HCEC 1CT (cell line): Measurements from ENCODE around the gene TEKT2.
A peak's percentile ranks its signal among the peaks of the same experiment; 100 is the strongest.

ENCODE experiments used
- DNase-seq: peaks from one replicate; pipeline ENCODE4 v3.0.0-alpha.2; 2017

The TEKT2 gene, protein sequence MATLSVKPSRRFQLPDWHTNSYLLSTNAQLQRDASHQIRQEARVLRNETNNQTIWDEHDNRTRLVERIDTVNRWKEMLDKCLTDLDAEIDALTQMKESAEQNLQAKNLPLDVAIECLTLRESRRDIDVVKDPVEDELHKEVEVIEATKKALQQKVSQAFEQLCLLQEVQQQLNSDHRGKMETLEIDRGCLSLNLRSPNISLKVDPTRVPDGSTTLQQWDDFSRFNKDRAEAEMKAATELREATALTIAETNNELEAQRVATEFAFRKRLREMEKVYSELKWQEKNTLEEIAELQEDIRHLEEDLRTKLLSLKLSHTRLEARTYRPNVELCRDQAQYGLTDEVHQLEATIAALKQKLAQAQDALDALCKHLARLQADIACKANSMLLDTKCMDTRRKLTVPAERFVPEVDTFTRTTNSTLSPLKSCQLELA

DNA sequence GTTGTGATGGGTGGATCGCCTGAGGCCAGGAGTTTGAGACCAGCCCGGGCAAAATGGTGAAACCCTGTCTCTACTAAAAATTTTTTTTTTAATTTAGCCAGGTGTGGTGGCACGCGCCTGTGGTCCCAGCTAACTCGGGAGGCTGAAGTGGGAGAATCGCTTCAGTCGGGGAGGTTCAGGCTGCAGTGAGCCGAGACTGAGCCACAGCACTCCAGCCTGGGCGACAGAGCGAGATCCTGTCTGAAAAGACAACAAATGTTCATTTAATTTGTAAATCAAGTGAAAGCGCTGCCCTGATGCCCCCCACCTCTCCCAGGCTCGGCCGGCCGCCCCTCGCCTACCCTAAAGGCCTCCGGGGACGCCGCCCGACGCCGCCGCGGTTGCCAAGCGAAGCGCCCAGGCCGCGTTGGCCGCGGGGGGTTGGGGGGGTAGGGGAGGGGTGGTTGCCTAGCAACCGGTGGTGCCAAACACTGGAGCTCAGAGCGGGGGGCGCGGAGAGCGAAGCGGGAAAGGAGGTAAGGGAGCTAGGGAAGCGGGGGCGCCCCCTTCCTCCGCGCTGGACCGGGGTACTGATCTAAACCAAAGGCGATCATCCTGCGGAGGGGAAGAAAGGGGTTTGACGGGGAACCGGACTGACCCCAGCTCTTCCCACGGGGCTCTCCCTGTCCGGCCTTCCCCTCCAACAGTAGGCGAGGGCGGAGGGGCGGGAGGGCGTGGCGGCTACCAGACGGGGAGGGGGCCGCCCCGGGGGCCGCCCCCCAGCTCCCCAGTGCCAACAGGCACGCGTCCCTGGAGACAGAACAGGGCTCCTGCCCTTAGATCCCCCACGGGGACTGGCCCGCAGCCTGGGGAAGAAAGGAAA is at the start of gene TEKT2:
Gene TEKT2 (plus strand): TSS at position 460 of the 862 bp plus-strand sequence. CDS start 828 bp downstream, outside the sequence.
- no peak for DNase-seq

DNA sequence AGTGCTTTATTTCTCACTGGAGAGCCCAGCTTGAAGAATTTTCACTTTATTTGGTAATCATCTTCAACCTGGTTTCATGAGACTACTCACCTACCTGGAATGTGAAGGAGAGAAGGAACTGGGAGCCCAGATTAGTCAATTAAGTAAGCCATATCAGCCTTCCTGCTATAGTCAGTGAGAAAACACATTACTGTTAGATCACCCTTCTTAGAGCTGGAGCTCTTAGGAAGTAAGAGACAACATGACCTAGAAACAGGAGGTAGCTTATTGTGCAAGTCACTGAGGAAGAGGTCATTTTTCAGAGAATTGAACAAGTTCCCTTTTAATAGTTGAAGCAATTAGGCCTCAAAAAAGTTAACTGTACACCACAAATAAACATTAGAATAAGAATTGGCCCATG is 49.2 kb upstream of the TEKT2 start:
- DNase-seq: peak; percentile 63

DNA sequence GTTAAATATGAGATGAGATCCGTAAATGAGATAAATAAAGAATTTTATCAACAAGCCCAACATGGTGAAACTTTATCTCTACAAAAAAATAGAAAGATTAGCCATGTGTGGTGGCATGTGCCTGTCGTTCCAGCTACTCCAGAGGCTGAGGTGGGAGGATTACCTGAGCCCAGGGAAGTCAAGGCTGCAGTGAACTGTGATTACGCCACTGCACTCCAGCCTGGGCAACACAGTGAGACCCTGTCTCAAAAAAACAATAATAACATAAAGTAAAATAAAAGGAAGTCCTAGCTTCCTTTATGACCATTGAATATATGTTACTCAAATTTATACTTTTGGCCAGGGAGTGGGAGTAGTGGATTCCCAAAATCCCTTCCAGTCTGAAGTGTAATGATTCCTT is 48.7 kb upstream of the TEKT2 start:
- no peak for DNase-seq

DNA sequence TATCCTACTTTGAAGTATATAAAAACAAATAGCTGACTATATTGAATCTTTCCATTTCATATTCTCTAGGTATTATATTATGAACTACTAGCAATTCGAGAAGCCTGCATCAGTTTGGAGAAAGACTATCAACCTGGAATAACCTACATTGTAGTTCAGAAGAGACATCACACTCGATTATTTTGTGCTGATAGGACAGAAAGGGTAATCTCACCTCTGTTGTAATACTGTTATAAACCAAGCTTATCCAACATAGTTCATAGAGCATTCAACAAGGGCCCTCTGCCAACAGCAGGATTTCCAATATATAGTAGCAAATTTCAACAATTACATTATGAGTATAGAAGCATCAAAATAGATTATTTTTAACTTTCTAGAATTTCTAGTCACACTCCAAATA is 43.7 kb upstream of the TEKT2 start:
- no peak for DNase-seq

DNA sequence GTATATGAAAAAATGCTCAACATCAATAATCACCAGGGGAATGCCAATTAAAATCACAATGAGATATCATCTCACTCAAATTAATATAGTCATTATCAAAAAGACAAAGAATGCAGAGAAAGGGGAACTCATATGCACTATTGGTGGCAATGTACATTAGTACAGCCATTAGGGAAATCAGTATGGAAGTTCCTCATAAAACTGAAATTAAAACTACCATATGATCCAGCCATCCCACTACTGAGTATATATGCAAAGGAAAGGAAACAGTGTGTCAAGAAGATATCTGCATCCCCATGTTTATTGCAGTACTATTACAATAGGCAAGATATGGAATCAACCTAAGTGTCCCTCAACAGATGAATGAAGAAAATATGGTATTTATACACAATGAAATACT is 32.1 kb upstream of the TEKT2 start:
- DNase-seq: no peak

DNA sequence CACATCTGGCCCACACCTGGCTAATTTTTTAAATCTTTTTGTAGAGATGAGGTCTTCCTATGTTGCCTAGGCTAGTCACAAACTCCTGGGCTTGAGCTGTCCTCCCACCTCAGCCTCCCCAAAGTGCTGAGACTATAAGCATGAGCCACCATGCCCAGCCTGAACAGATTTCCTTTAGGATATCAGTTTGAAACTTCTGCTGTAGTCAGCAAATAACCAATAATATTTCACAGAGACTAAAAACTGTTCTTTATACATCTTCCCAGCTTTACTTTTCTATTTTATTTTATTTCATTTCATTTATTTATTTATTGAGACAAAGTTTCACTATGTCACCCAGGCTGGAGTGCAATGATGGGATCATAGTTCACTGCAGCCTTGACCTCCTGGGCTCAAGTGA is 29.9 kb upstream of the TEKT2 start:
- no peak for DNase-seq

DNA sequence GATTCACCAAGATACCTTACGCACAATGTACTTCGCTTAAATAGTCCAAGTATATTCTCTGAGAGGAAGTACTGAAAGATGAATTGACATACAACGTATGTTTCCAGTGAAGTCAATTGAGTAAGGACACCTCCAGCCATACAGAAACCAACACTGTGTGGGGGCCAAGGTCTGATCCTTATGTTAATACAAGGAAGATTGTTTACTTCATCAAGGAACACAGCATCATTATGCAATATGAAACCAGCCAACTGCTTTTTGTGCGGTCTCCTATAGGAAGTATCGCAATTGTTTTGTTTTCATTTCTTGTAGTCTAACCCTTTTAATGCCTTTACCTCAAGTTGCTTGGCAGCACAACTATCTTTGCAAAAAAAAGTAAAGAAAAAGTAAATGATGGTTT is 28.2 kb upstream of the TEKT2 start:
- DNase-seq: no peak

DNA sequence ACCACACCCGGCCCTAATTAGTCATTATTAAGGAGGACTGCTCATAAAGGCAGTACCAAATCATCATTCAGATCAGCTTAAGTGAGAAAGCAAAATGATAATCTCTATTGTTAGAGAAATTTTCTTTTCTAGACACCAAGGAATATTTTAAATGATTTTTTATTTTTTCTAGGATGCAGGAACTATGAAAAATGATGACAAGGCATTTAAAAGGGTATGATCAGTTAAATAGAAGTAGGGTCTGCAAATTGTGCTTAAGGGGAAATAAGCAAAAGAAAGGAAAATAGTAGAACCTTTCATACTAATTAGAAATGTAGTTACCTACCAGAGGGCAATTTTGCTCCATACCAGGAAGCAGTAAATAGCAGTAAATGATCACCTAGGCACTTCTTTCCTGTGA is 21.6 kb upstream of the TEKT2 start:
- no peak for DNase-seq

DNA sequence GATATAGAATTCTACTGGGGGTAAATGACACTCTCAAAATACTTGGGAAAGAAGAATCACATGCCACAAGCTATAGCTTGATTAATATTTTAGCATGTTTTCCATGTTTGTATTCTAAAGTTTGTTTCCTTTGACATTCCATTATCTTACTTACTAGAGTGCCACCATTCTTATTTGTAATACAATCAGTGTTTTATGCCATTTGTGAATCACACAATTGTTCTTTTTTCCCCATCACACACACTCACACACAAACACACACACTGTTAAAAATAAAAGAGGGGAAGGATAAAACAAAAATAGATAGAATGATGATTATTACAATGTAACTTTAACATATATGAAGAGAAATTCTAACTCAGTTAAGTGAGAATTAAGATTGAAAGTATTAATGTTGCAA is 16.0 kb upstream of the TEKT2 start:
- no peak for DNase-seq

DNA sequence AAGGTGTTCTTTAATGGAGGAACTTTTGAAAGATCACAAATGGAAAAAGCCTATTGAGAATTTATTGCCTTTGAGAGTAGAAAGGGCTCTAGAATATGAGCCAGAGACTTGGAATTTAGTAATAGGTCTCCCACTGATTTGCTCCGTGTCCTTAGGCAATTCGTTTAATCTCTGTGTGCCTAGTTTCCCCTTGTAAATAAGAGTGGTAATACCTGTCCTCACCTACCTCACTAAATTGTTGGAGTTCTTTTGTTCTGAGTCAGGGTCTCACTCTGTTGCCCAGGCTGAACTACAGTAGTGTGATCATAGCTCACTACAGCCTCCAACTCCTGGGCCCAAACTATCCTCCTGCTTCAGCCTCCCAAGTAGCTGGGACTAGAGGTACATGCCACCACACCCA is 15.0 kb upstream of the TEKT2 start:
- no peak for DNase-seq

DNA sequence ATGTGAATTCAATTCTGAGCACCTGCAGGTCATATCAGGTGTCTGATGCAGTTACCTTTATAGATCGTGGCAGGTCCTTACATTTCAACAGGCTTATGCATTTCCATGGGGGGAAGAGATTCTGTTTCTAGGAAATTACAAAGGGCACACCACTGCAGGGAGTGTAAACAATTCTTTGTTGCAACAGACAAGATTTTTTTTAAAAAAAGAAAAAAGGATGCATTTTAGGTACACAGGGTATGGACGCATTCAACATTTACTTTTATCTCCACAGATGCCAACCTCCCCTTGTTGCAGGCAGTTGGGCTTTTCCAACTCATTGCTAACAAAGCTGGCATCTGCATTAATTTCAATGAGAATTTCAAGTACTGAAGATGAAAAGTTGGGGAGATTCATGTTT is 13.5 kb upstream of the TEKT2 start:
- DNase-seq: no peak

DNA sequence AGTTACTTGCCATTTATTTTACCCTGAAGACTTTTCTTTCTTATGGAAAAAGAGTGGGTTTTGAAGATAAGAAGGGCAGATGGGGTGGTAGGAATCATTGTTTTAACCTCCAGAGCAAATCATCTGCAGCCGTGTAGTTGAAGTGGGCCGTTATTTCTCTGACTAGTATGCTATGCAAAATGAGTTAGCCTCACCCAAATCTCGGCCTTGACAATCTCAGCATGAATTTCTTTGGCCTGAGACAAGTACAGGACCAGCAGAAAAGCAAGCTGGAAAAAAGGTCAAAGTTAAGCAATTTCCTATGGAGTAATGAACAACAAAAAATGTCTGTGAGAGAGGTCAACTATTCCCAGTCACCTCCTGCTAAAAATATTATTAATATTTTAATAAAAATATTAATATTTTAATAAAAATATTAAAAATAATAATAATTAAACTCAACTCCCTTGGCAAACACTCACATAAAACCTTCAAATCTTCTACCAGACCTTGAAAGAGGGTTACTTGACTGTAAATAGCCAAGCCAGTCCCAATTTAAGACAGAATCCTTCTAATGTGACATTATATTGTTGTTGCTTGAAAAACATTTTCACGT is 6.8 kb upstream of the TEKT2 start:
- no peak for DNase-seq

DNA sequence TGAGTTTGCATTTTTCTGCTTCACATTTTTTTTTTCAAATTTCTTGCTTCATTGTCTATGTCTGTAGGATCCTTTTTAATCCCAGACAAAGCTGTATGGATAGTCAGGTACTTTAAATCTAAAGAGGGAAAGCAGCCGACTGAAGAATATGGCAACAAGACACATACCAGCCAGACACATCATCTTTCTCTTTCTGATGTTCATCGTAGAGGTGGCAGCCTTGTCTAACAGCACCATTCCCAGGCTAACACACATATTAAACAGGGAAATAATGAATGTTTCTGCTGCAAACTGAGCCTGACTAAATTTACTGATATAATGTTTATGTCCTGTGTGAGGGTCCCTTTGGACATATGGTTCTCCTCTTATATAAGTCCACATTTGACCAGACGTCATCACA is 3.7 kb upstream of the TEKT2 start:
- DNase-seq: no peak

DNA sequence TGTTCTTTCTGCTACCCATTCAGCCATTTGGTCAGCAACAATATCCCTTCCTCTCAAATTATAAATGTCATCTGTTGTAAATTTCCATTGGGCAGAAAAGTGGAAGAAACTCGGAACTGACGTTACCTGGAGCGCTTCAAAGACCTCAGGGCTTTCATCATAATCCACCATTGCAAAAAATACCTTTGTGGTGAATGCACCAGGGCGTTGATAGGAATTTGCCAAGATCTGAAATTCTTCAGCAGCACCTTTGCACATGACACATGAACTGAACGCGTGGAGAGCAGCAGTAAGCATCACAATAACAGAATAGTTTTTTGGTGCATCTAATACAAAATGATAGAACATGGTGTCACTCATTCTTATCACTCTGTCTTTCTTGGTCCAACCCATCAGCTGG is 3.1 kb upstream of the TEKT2 start:
- no peak for DNase-seq

DNA sequence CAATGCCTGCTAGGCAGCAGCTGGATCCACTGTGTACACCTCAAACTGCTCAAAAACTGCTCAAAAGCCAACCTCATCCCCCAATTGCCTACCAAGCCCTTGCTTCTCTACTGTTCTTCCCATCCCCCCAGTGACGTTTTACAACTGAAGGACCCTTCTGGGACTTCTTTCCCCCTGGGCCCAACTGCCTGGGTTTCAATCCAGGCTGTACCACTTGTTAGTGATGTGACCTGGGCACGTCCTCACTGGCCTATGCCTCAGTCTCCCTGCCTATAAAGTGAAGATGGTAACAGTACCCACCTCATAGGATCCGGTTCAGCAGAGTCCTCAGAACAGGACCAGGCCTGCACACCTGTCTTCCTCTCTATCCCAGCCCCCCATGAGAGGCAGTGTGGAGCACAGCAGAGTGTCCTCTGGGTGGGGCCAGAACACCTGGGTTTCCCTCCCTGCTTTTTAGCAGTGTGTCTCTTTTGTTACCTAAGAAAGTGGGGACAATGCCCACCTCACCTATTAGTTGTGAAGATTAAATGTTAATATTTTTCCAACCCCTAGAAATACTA is 1.9 kb upstream of the TEKT2 start:
- DNase-seq: no peak

DNA sequence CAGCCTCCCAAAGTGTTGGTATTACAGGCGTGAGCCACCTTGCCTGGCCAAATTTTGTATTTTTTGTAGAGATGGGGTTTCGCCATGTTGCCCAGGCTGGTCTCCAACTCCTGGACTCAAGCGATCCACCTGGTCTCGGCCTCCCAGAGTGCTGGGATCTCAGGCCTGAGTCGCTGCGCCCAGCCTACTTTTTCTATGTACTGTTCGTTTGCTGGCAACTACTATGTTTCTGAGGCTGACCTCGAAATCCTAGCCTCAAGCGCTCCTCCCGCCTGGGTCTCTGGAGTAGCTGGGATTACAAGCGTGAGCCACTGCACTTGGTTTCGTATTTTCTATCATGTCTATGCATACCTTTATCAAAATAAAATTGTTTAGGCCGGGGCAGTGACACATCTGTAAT is 675 bp upstream of the TEKT2 start:
- no peak for DNase-seq

DNA sequence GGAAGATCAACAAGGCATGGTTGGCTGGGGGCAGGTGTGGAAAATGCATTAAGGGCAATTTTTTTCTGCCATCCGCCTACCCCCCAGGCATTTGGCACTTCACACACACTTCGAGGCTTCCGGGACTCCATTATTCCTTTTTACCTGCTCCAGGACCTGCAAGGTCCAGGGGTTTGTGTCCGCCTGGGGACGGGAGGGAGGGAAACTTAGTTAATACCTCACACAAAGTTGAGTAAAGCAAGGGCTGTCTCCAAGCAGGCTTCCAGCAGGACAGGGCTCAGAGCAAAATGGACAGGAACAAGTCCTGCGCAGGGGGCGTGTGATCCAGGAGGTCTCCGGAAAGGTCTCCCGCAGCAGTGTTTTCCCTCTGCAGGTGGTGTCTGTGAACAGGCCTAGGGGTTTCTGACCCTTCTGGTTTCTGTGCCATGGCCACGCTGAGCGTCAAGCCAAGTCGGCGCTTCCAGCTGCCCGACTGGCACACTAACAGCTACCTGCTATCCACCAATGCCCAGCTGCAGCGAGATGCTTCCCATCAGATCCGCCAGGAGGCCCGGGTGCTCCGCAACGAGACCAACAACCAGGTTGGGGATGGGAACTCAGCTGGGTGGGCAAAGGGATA is 712 bp downstream of the TEKT2 start:
- no peak for DNase-seq

DNA sequence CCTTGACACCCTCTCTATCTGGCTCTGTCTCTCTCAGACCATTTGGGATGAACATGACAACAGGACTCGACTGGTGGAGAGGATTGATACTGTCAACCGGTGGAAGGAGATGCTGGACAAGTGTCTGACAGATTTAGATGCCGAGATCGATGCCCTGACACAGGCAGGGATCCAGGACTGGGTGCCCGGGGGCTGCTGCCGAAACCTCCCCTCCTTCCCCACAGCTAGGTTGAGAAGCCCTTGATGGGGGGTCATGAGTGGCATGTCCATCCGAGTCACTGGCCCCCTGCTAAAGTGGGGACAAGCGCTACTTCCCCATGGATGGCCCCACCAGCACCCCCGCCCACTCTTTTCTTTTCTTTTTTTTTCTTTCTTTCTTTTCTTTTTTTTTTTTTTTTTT is 1.2 kb downstream of the TEKT2 start:
- DNase-seq: no peak

DNA sequence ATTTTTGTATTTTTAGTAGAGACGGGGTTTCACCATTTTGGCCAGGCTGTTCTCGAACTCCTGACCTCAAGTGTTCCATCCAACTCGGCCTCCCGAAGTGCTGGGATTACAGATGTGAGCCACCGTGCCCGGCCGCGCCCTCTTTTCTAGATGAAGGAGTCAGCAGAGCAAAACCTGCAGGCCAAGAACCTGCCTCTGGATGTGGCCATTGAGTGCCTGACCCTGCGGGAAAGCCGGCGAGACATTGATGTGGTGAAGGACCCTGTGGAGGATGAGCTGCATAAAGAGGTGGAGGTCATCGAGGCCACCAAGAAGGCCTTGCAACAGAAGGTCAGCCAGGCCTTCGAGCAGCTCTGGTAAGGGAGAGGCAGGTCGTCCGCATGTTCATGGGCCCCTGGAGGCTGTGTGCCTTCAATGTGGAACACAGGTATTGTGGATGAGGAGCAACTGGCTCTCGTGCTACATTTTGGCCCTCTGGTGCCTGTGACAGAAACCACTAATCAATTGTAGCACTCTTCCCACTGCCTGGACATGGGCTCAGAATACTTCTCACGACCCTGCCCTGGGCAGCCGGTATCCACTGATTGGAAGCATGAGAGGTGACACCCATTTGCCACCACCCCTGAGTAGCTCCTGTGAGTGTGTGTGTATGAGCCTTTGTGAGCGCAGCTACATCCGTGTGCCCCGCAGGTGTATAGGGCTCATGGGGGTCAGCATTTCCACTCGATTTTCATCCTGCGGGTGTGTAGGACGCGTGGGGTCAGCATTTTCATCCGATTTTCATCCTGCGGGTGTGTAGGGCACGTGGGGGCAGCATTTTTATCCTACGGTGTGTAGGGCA is 2.0 kb downstream of the TEKT2 start:
- no peak for DNase-seq

DNA sequence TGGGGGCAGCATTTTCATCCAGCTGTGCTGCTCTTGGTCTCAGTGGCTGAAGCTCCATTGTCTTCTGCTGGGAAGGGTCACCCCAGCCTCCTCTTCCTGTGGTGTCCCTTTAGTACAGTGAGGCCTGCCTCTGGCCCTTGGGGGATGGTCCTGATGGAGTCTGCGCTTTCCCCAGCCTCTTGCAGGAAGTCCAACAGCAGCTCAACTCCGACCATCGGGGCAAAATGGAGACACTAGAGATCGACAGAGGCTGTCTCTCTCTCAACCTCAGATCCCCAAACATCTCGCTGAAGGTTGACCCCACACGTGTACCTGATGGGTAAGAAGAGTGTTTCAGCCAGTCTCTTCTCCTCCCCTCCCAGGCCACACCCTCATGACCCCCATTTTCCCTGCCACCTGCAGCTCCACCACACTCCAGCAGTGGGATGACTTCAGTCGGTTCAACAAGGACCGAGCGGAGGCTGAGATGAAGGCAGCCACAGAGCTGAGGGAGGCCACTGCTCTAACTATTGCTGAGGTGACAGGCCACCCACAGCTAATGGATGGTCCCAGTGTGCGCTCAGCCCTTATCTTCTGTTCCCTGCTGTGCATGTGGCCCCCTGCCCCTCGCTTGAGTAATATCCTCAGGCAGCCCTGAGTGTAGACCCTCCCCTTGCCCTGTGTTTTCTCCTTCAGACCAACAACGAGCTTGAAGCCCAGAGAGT is 2.8 kb downstream of the TEKT2 start:
- DNase-seq: no peak
